ENCODE results near the gene RPGRIP1. TPM values are rescaled to one million over a fixed set of nuclear protein-coding genes. Genes with fewer than 3 reads are reported as not detected.

RPGRIP1 gene
- total RNA-seq, 1 experiment from 2014 or later: 0.07 TPM

- DNase-seq: no peak
- peak overlapping the region; percentile 100 for H3K4me3 Mint-ChIP-seq
- peak overlapping the region; percentile 87 for H3K4me2 ChIP-seq (ENCODE audit: insufficient read depth, insufficient read length, low read length)
- peaks cover 2% of the 10 kb centered on the region; the same call in 1 of the 2 replicates for H3K27me3 Mint-ChIP-seq (ENCODE audit: low read depth)
- WGBS (ENCODE audit: extremely low coverage, insufficient read length, low lambda C conversion rate): no CpG with 5 or more reads among the region's 24 CpGs
- H3K23me2 ChIP-seq (ENCODE audit: insufficient read length, low read depth, low read length, poor library complexity, severe bottlenecking): peaks cover 6% of the 10 kb centered on the region
- no peak overlapping the region for H2BK20ac ChIP-seq (ENCODE audit: low read depth, low read length, poor library complexity, severe bottlenecking)
- H4K5ac ChIP-seq (ENCODE audit: insufficient read length, low read depth, low read length): peak overlapping the region; percentile 100
- peak overlapping the region; percentile 98 for H3K14ac ChIP-seq (ENCODE audit: insufficient read depth, low read length)
- no peak overlapping the region for H2AFZ ChIP-seq (ENCODE audit: low read length)
- no peak for TF ChIP-seq CTCF (conservative IDR thresholded peaks at IDR 0.05)
- peak overlapping the region; percentile 86 for H3T11ph ChIP-seq (ENCODE audit: low read length)
- peak overlapping the region; percentile 92; the same call in 1 of the 2 replicates for H3K4ac ChIP-seq (ENCODE audit: low read depth, low read length)
- no peak overlapping the region for H2BK12ac ChIP-seq (ENCODE audit: insufficient read length, low read depth, low read length)
- no peaks in the 10 kb centered on the region for H3K4me1 ChIP-seq (ENCODE audit: insufficient read depth, low read length)
- H3K23ac ChIP-seq (ENCODE audit: insufficient read length, low read depth, low read length): peak overlapping the region; percentile 98
- peak overlapping the region; percentile 97 for H2BK5ac ChIP-seq (ENCODE audit: insufficient read length, low read length)
- H2AK5ac ChIP-seq (ENCODE audit: insufficient read length, low read length): peak overlapping the region; percentile 75
- H3K56ac ChIP-seq (ENCODE audit: insufficient read length, low read depth, low read length): peak overlapping the region; percentile 100
- H2BK120ac ChIP-seq (ENCODE audit: low read depth, low read length, poor library complexity, severe bottlenecking): no peak overlapping the region
- H3K27ac ChIP-seq (ENCODE audit: insufficient read length, low read depth, low read length): peak overlapping the region; percentile 86
- peaks cover 27 to 39% of the 10 kb centered on the region in 2 experiments for H3K4me1 Mint-ChIP-seq
- H3K36me3 Mint-ChIP-seq (ENCODE audit: insufficient read depth in 1 of 3, low read depth in 3 of 3): peaks cover 50 to 56% (median 55%) of the 10 kb centered on the region in 3 experiments
- H3K9me3 ChIP-seq (ENCODE audit: control insufficient read depth, low read depth, low read length): no peaks in the 10 kb centered on the region
- peak overlapping the region; percentile 97 for H3K18ac ChIP-seq (ENCODE audit: insufficient read length, low read depth, low read length)
- no peak overlapping the region for H4K8ac ChIP-seq (replicated peaks; ENCODE audit: insufficient read length, low read depth, low read length)
- peak overlapping the region; percentile 100 for H3K9ac ChIP-seq (ENCODE audit: extremely low read depth, insufficient read length, low read length)
- no peaks in the 10 kb centered on the region for H3K27me3 ChIP-seq (ENCODE audit: insufficient read depth, low read length)
- no peaks in the 10 kb centered on the region for H4K20me1 ChIP-seq (ENCODE audit: control insufficient read depth, insufficient read depth, insufficient read length)
- H4K91ac ChIP-seq (ENCODE audit: insufficient read length, low read depth, low read length): peak overlapping the region; percentile 98
- no peak overlapping the region for H2BK15ac ChIP-seq (ENCODE audit: low read depth, low read length)
- peaks cover 3% of the 10 kb centered on the region in 2 experiments; a peak in 4 of 5 replicates for H3K9me3 Mint-ChIP-seq
- peaks cover 52% of the 10 kb centered on the region for H3K79me2 ChIP-seq (ENCODE audit: insufficient read depth, low read length)
- H3K79me1 ChIP-seq (ENCODE audit: insufficient read depth, low read depth, low read length, poor library complexity, severe bottlenecking): no peaks in the 10 kb centered on the region
- peak overlapping the region; percentile 100 for H3K27ac Mint-ChIP-seq
These were observed 11.1 kb upstream of the RPGRIP1 start for GRCh38 chr14:21268617-21269251.
